OCI-LY1 (cell line): ENCODE measurements around the gene ST3GAL4.

ENCODE experiments used
- CTCF ChIP-seq: fragments of 200-600 bp; sonication (generic), shearing (Covaris generic); IDR thresholded peaks from 2 replicates; pipeline ENCODE4 v1.5.1; 2017; ENCODE audit warnings: mild to moderate bottlenecking, antibody characterized with exemption, low read length, moderate library complexity, mixed read lengths
- EZH2 ChIP-seq: fragments of 200-600 bp; sonication (generic), shearing (Covaris generic); IDR thresholded peaks from 2 replicates; pipeline ENCODE4 v1.8.0; 2017; ENCODE audit warnings: borderline replicate concordance, mixed run types, mild to moderate bottlenecking, antibody characterized with exemption, low read length, moderate library complexity, mixed read lengths

GRCh38 chr11:126328001-126328390 is 27.5 kb upstream of the ST3GAL4 start:
- TF ChIP-seq CTCF (no peak), EZH2 (no peak)
